Neutrophil (primary cell): ENCODE measurements around the gene TTC1.

Experiments used
- H3K27ac ChIP-seq: fragments of 200-600 bp; sonication (generic); 2 replicates; pipeline ENCODE4 v1.5.1; 2016; ENCODE audit warnings: mild to moderate bottlenecking, moderate library complexity
- H3K27me3 ChIP-seq: fragments of 200-600 bp; sonication (generic); 2 replicates; pipeline ENCODE4 v1.6.0; 2016; ENCODE audit warnings: mild to moderate bottlenecking
- H3K36me3 ChIP-seq: fragments of 200-600 bp; sonication (generic); 2 replicates; pipeline ENCODE4 v1.5.1; 2017
- H3K4me1 ChIP-seq, 2 experiments: fragments of 200-600 bp in 1 of 2; sonication (generic) in 1 of 2; 1 replicate in 1 of 2; 2 replicates in 1 of 2; pipeline versions ENCODE4 v1.5.1 to v1.6.1; 2013 to 2016; ENCODE audit warnings: low read depth in 1 of 2, low read length in 1 of 2, mild to moderate bottlenecking in 1 of 2, moderate library complexity in 1 of 2; ENCODE audit not compliant: control insufficient read depth in 1 of 2, insufficient read depth in 1 of 2
- H3K4me3 ChIP-seq, 2 experiments: fragments of 200-600 bp in 1 of 2; sonication (generic) in 1 of 2; 1 replicate in 1 of 2; 2 replicates in 1 of 2; pipeline ENCODE4 v1.5.1; 2013 to 2016; ENCODE audit warnings: low read depth in 1 of 2, low read length in 1 of 2, mild to moderate bottlenecking in 1 of 2, moderate library complexity in 1 of 2
- H3K9me3 ChIP-seq: fragments of 200-600 bp; sonication (generic); 2 replicates; pipeline ENCODE4 v1.5.1; 2016
- CTCF ChIP-seq: fragments of 200-600 bp; sonication (generic); IDR thresholded peaks from 2 replicates; pipeline ENCODE4 v1.5.1; 2016; ENCODE audit warnings: antibody characterized with exemption

Gene TTC1

GRCh38 chr5:160023908-160024630 lies 15.1 kb downstream of the TTC1 start:
- Histone ChIP-seq H3K4me1 (peaks cover 4% of the 10 kb centered on the region in 2 experiments), H3K9me3 (no peaks in the 10 kb centered on the region), H3K27ac (peak overlapping the region; percentile 22), H3K27me3 (no peaks in the 10 kb centered on the region), H3K36me3 (peaks cover 22% of the 10 kb centered on the region), H3K4me3 (no peak overlapping the region)
- no peak for TF ChIP-seq CTCF

- Histone ChIP-seq H3K27me3 (no peaks in the 10 kb centered on the region), H3K27ac (no peak overlapping the region), H3K4me1 (peaks cover 9 to 11% of the 10 kb centered on the region in 2 experiments), H3K9me3 (no peaks in the 10 kb centered on the region), H3K36me3 (peaks cover 16% of the 10 kb centered on the region), H3K4me3 (no peak overlapping the region)
- no peak for TF ChIP-seq CTCF
These were observed 20.1 kb downstream of the TTC1 start for GRCh38 chr5:160029004-160029403.

GRCh38 chr5:160029540-160030139 lies 20.7 kb downstream of the TTC1 start:
- no peaks in the 10 kb centered on the region for H3K27me3 ChIP-seq
- H3K36me3 ChIP-seq = peaks cover 16% of the 10 kb centered on the region
- H3K27ac ChIP-seq = no peak overlapping the region
- peaks cover 11 to 13% of the 10 kb centered on the region in 2 experiments for H3K4me1 ChIP-seq
- TF ChIP-seq CTCF = no peak
- no peak overlapping the region for H3K4me3 ChIP-seq
- H3K9me3 ChIP-seq = no peaks in the 10 kb centered on the region

- Histone ChIP-seq H3K27ac (no peak overlapping the region), H3K4me1 (peaks cover 11 to 13% of the 10 kb centered on the region in 2 experiments), H3K4me3 (no peak overlapping the region), H3K27me3 (no peaks in the 10 kb centered on the region), H3K9me3 (no peaks in the 10 kb centered on the region), H3K36me3 (peaks cover 17% of the 10 kb centered on the region)
- no peak for TF ChIP-seq CTCF
These were observed 21.9 kb downstream of the TTC1 start for GRCh38 chr5:160030631-160031377.

GRCh38 chr5:160033546-160034252 lies 24.8 kb downstream of the TTC1 start:
- peaks cover 11 to 13% of the 10 kb centered on the region in 2 experiments for H3K4me1 ChIP-seq
- peak overlapping the region; percentile 68 for H3K27ac ChIP-seq
- H3K4me3 ChIP-seq = no peak overlapping the region
- H3K27me3 ChIP-seq = no peaks in the 10 kb centered on the region
- H3K36me3 ChIP-seq = peaks cover 39% of the 10 kb centered on the region
- TF ChIP-seq CTCF = no peak
- H3K9me3 ChIP-seq = no peaks in the 10 kb centered on the region
